B cell (primary cell): ENCODE data around the gene CETP. TPM values are rescaled to one million over a fixed set of nuclear protein-coding genes. Genes with fewer than 3 reads are reported as not detected.

Experiments used
- ATAC-seq: fragments of 200-7000 bp; cut with Tn5 transposase; one replicate; pipeline ENCODE4 v1.10.0; 2021; ENCODE audit warnings: low read depth, mild to moderate bottlenecking, moderate number of reproducible peaks, moderate library complexity
- CTCF ChIA-PET: fragments of 350-600 bp; sonication (Branson Sonifier 250); formaldehyde crosslinking; loops from one replicate; lab custom pipeline; 2021; ENCODE audit warnings: antibody characterized with exemption, inconsistent platforms; lab: Charles Lee
- POLR2A ChIA-PET: fragments of 350-600 bp; sonication (Branson Sonifier 250); formaldehyde crosslinking; loops from one replicate; lab custom pipeline; 2021; ENCODE audit warnings: antibody characterized with exemption; lab: Charles Lee
- DNase-seq: peaks from one replicate; pipeline ENCODE4 v3.0.0; 2013
- H2AFZ ChIP-seq: 2 replicates; pipeline ENCODE4 v1.6.1; 2012; ENCODE audit warnings: mild to moderate bottlenecking, low read depth, low read length; ENCODE audit not compliant: insufficient read depth, poor library complexity, severe bottlenecking
- H3K27ac ChIP-seq, 2 donors: 1 replicate in 1 of 2; 2 replicates in 1 of 2; pipeline ENCODE4 v1.5.1; 2012 to 2013; ENCODE audit warnings: low read length in 2 of 2, mild to moderate bottlenecking in 2 of 2, moderate library complexity in 1 of 2
- H3K27me3 ChIP-seq, 4 experiments: fragments of 200-600 bp in 1 of 4; sonication (generic) in 1 of 4; replicated peaks in 1 of 4; 1 replicate in 2 of 4; 2 replicates in 2 of 4; pipeline versions ENCODE4 v1.6.1 to v1.7.0; 2013 to 2016; ENCODE audit warnings: low read length in 3 of 4, mild to moderate bottlenecking in 2 of 4, mixed read lengths in 1 of 4, moderate library complexity in 1 of 4; ENCODE audit not compliant: insufficient read depth in 4 of 4, control insufficient read depth in 3 of 4; ENCODE audit errors: control extremely low read depth in 1 of 4
- H3K36me3 ChIP-seq, 2 experiments: replicated peaks in 1 of 2; 1 replicate in 1 of 2; 2 replicates in 1 of 2; pipeline versions ENCODE4 v1.6.1 to v1.7.1; 2013; ENCODE audit warnings: low read length in 1 of 2; ENCODE audit not compliant: insufficient read depth in 2 of 2, control insufficient read depth in 1 of 2; ENCODE audit errors: control extremely low read depth in 1 of 2, extremely low read depth in 1 of 2
- H3K4me1 ChIP-seq, 2 donors: fragments of 200-600 bp in 1 of 2; sonication (generic) in 1 of 2; 1 replicate in 1 of 2; 2 replicates in 1 of 2; pipeline versions ENCODE4 v1.5.1 to v1.6.1; 2013 to 2017; ENCODE audit warnings: low read length in 2 of 2; ENCODE audit not compliant: control insufficient read depth in 2 of 2, insufficient read depth in 2 of 2
- H3K4me2 ChIP-seq: replicated peaks from 2 replicates; pipeline ENCODE3; 2012; ENCODE audit warnings: mild to moderate bottlenecking, low read depth, low read length; ENCODE audit not compliant: poor library complexity, severe bottlenecking
- H3K4me3 ChIP-seq, 5 experiments: fragments of 200-600 bp in 1 of 5; sonication (generic) in 1 of 5; 1 replicate in 3 of 5; 2 replicates in 2 of 5; pipeline versions ENCODE4 v1.5.1 to v1.7.0; 2011 to 2016; ENCODE audit warnings: low read length in 4 of 5, mild to moderate bottlenecking in 4 of 5, low read depth in 2 of 5, control low read depth in 1 of 5, moderate library complexity in 1 of 5; ENCODE audit not compliant: insufficient read depth in 1 of 5; ENCODE audit errors: control extremely low read depth in 1 of 5, extremely low read depth in 1 of 5
- H3K79me2 ChIP-seq: fragments of 200-600 bp; sonication (generic); one replicate; pipeline ENCODE4 v1.6.0; 2016; ENCODE audit warnings: low read length; ENCODE audit not compliant: control insufficient read depth, insufficient read depth
- H3K9ac ChIP-seq: fragments of 200-600 bp; sonication (generic); 2 replicates; pipeline ENCODE4 v1.6.1; 2017; ENCODE audit warnings: mild to moderate bottlenecking, low read length, moderate library complexity
- H3K9me3 ChIP-seq, 3 donors: one replicate each; pipeline versions ENCODE4 v1.6.1 to v1.7.1; 2013; ENCODE audit warnings: low read length in 2 of 3; ENCODE audit not compliant: control insufficient read depth in 2 of 3, insufficient read depth in 1 of 3; ENCODE audit errors: control extremely low read depth in 1 of 3
- H4K20me1 ChIP-seq: 2 replicates; pipeline ENCODE4 v1.6.0; 2012; ENCODE audit warnings: mild to moderate bottlenecking, low read length; ENCODE audit not compliant: insufficient read depth, control insufficient read depth, poor library complexity, severe bottlenecking
- H3K27ac Mint-ChIP-seq: one replicate; pipeline ENCODE4 v1.8.0; 2021; ENCODE audit warnings: mixed read lengths
- H3K27me3 Mint-ChIP-seq: one replicate; pipeline ENCODE4 v1.8.0; 2021; ENCODE audit warnings: mixed read lengths
- H3K4me1 Mint-ChIP-seq: one replicate; pipeline ENCODE4 v1.8.0; 2021; ENCODE audit warnings: mixed read lengths
- H3K4me3 Mint-ChIP-seq: one replicate; pipeline ENCODE4 v1.8.0; 2021; ENCODE audit warnings: mixed read lengths
- H3K9me3 Mint-ChIP-seq: one replicate; pipeline ENCODE4 v1.8.0; 2022; ENCODE audit warnings: mixed read lengths; ENCODE audit not compliant: insufficient read depth
- CTCF ChIP-seq: fragments of 200-600 bp; IDR thresholded peaks from one replicate; pipeline ENCODE4 v1.8.0; 2022; ENCODE audit warnings: antibody characterized with exemption, mild to moderate bottlenecking
- EZH2 ChIP-seq: IDR thresholded peaks from 2 replicates; pipeline ENCODE4 v1.6.1; 2012; ENCODE audit warnings: borderline replicate concordance, low read depth, mild to moderate bottlenecking, moderate library complexity, low read length; ENCODE audit not compliant: insufficient read depth, poor library complexity, severe bottlenecking
- WGBS: methylation state at CpG from one replicate; pipeline ENCODE4 v1.1.5; 2013; ENCODE audit warnings: missing lambda C conversion rate; ENCODE audit not compliant: insufficient coverage; 5-methylcytosine and 5-hydroxymethylcytosine counted together
- intact Hi-C: fragments of 100-400 bp; cut with micrococcal nuclease; formaldehyde crosslinking; loops from one replicate; pipeline ENCODE4 v1.10.0; 2022
- polyA plus RNA-seq: library from polyadenylated mRNA; depleted of rRNA; stranded (reverse); fragments of >200 nt; gene quantifications from 2 replicates; pipeline ENCODE4 v1.2.3, GENCODE V29; 2012
- total RNA-seq, 2 donors: library from RNA; stranded (reverse); fragments of 120-200 nt in 1 of 2; gene quantifications; 1 replicate in 1 of 2; 2 replicates in 1 of 2; pipeline versions ENCODE4 v1.2.3 to v1.2.4, GENCODE V29; 2013 to 2022

CETP gene
- total and polyA plus RNA-seq, 2 donors (not counting 1 experiment from before 2014, with no cell fraction given): 0.18 to 1.3 TPM

- Histone ChIP-seq H4K20me1 (no peaks in the 10 kb centered on the region), H3K4me1 (peaks cover 53 to 78% of the 10 kb centered on the region in 2 donors), H3K36me3 (no peaks in the 10 kb centered on the region), H3K27ac (no peak overlapping the region), H3K4me3 (no peak overlapping the region), H3K79me2 (no peaks in the 10 kb centered on the region), H3K27me3 (no peaks in the 10 kb centered on the region), H3K9me3 (no peaks in the 10 kb centered on the region), H2AFZ (no peak overlapping the region), H3K9ac (no peak overlapping the region), H3K4me2 (no peak overlapping the region)
- Mint-ChIP-seq H3K27ac (peak overlapping the region; percentile 41), H3K4me3 (no peak overlapping the region), H3K4me1 (peaks cover 79% of the 10 kb centered on the region), H3K27me3 (no peaks in the 10 kb centered on the region), H3K9me3 (no peaks in the 10 kb centered on the region)
- TF ChIP-seq CTCF: no peak
- TF ChIP-seq EZH2: no peak
- CTCF ChIA-PET: interaction anchor here (1.1 to 5.3 kb wide), 3 partner anchors 11 to 20 kb away, joined by 3 to 44 read pairs (median 4); partner anchors contain the start of gene NLRC5
- no peak for ATAC-seq
- WGBS: 100% methylated on average over 3 of the region's 11 CpGs
- intact Hi-C loops: no loop called here
- DNase-seq: no peak
- POLR2A ChIA-PET: interaction anchor here (1.4 to 1.6 kb wide), 2 partner anchors 9 to 64 kb away, joined by 4 to 5 read pairs; no protein-coding TSS in a partner anchor
Measured at GRCh38 chr16:56977823-56978430, 16.2 kb downstream of the CETP start.

GRCh38 chr16:56980201-56980535, 18.4 kb downstream of the CETP start:
- Histone ChIP-seq H3K4me1 (peaks cover 37 to 73% of the 10 kb centered on the region in 2 donors), H3K4me2 (no peak overlapping the region), H2AFZ (no peak overlapping the region), H3K36me3 (no peaks in the 10 kb centered on the region), H3K27ac (no peak overlapping the region), H3K9ac (no peak overlapping the region), H3K79me2 (no peaks in the 10 kb centered on the region), H4K20me1 (no peaks in the 10 kb centered on the region), H3K27me3 (no peaks in the 10 kb centered on the region), H3K4me3 (no peak overlapping the region), H3K9me3 (no peaks in the 10 kb centered on the region)
- Mint-ChIP-seq H3K4me3 (no peak overlapping the region), H3K9me3 (no peaks in the 10 kb centered on the region), H3K27me3 (no peaks in the 10 kb centered on the region), H3K27ac (peak overlapping the region; percentile 13), H3K4me1 (peaks cover 77% of the 10 kb centered on the region)
- no peak for DNase-seq
- POLR2A ChIA-PET: interaction anchor here (1.2 kb wide), 1 partner anchor 62 kb away, joined by 3 read pairs; no protein-coding TSS in a partner anchor
- 93% methylated on average over 2 of the region's 4 CpGs for WGBS
- ATAC-seq: no peak
- CTCF ChIA-PET: interaction anchor here (1.0 to 10.3 kb wide), 4 partner anchors 8 to 66 kb away, joined by 3 to 124 read pairs (median 6); partner anchors contain the start of gene NLRC5
- intact Hi-C loops: no loop called here
- no peak for TF ChIP-seq EZH2
- no peak for TF ChIP-seq CTCF
